ENCODE data around the gene ALDH1B1.
A peak's percentile ranks its signal among the peaks of the same experiment; 100 is the strongest.

Gene ALDH1B1

DNA sequence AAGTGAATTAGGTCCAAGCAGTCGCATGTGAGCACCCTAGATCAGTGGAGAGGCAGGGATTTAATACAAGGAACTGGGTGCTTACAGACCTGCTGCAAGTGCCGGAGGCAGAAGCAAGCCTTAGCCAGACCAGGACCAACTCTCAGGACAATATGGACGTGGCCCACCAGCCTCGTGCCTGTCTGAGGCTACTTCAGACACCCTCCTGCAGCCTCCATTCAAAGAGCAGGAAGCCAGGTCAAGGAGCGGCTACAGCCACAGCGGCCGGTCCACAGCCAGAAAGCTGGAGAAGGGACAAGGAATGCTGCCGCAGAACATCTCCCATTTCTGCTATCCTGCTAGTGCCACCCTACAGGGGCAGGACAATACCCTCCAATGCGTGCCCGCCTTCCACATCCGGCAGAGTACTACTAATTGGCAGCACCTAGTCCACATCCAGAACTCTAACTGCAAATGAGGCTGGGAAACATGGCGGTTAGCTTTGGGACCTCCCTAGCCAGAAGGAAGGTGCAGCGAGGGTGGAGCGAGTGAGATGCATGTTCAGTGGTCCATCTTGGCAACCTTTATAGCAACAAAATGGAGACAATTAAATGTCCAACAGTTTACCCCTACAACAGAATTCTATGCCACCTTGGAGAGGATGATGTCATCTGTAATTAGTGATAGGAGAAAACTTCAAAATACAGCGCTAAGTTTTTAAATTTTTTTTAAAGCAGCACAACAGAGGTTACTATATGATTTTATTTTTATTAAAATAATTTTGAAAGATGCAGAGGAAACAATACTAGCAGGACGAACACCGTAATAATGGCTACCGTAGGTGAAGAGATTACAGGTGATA lies 1.0 kb upstream of the ALDH1B1 start:
- no peak overlapping the region for H4K5ac ChIP-seq (ENCODE audit: low read length)
- no peaks in the 10 kb centered on the region for H3K4me1 ChIP-seq (ENCODE audit: control insufficient read depth, low read depth, low read length)
- no peak overlapping the region for H4K8ac ChIP-seq (ENCODE audit: low read depth, low read length)
- H3K4me3 ChIP-seq (ENCODE audit: low read length): no peak overlapping the region
- H3K4me2 ChIP-seq (ENCODE audit: low read length): no peak overlapping the region
- peak overlapping the region; percentile 11 for H3K56ac ChIP-seq (ENCODE audit: low read length)
- H2BK5ac ChIP-seq (ENCODE audit: low read length): no peak overlapping the region
- no peak overlapping the region for H3K27ac ChIP-seq (ENCODE audit: low read depth, low read length)
- no CpG with 5 or more reads among the region's 18 CpGs for WGBS (ENCODE audit: extremely low coverage, insufficient coverage, low lambda C conversion rate)
- no peaks in the 10 kb centered on the region for H3K27me3 ChIP-seq (ENCODE audit: insufficient read depth, low read length, poor library complexity)
- no peak overlapping the region for H3K4ac ChIP-seq (ENCODE audit: low read depth, low read length)
- peaks cover 11% of the 10 kb centered on the region for H3K79me2 ChIP-seq (ENCODE audit: control insufficient read depth, insufficient read depth, low read length)
- H2BK15ac ChIP-seq (replicated peaks; ENCODE audit: low read depth): no peak overlapping the region
- no peak overlapping the region for H2AK5ac ChIP-seq (ENCODE audit: low read length)
- peak overlapping the region; percentile 5 for H3K9ac ChIP-seq (ENCODE audit: low read length)
- no peak for DNase-seq
- no peak overlapping the region for H3K18ac ChIP-seq (ENCODE audit: low read length)
- no peak overlapping the region for H3K23ac ChIP-seq (ENCODE audit: low read length)
- no peak overlapping the region for H2BK120ac ChIP-seq (ENCODE audit: low read depth, low read length)
- peaks cover 13% of the 10 kb centered on the region for H3K79me1 ChIP-seq (ENCODE audit: low read length)
- H3K36me3 ChIP-seq (ENCODE audit: control insufficient read depth, insufficient read depth, low read length): peaks cover 6% of the 10 kb centered on the region

- peaks cover 13% of the 10 kb centered on the region for H3K79me1 ChIP-seq (ENCODE audit: low read length)
- no peak overlapping the region for H2BK5ac ChIP-seq (ENCODE audit: low read length)
- H3K4ac ChIP-seq (ENCODE audit: low read depth, low read length): peak overlapping the region; percentile 81
- H3K36me3 ChIP-seq (ENCODE audit: control insufficient read depth, insufficient read depth, low read length): peaks cover 6% of the 10 kb centered on the region
- no peak overlapping the region for H2BK15ac ChIP-seq (replicated peaks; ENCODE audit: low read depth)
- WGBS (ENCODE audit: extremely low coverage, insufficient coverage, low lambda C conversion rate): no CpG with 5 or more reads among the region's 9 CpGs
- no peak overlapping the region for H3K27ac ChIP-seq (ENCODE audit: low read depth, low read length)
- no peak overlapping the region for H3K23ac ChIP-seq (ENCODE audit: low read length)
- H2BK120ac ChIP-seq (ENCODE audit: low read depth, low read length): no peak overlapping the region
- no peak overlapping the region for H4K5ac ChIP-seq (ENCODE audit: low read length)
- peak overlapping the region; percentile 56 for H3K4me2 ChIP-seq (ENCODE audit: low read length)
- peak overlapping the region; percentile 96 for H3K56ac ChIP-seq (ENCODE audit: low read length)
- H4K8ac ChIP-seq (ENCODE audit: low read depth, low read length): no peak overlapping the region
- no peaks in the 10 kb centered on the region for H3K27me3 ChIP-seq (ENCODE audit: insufficient read depth, low read length, poor library complexity)
- peak overlapping the region; percentile 72 for H3K9ac ChIP-seq (ENCODE audit: low read length)
- H3K18ac ChIP-seq (ENCODE audit: low read length): peak overlapping the region; percentile 77
- no peaks in the 10 kb centered on the region for H3K4me1 ChIP-seq (ENCODE audit: control insufficient read depth, low read depth, low read length)
- DNase-seq: peak; percentile 13
- peak overlapping the region; percentile 83 for H3K4me3 ChIP-seq (ENCODE audit: low read length)
- peaks cover 11% of the 10 kb centered on the region for H3K79me2 ChIP-seq (ENCODE audit: control insufficient read depth, insufficient read depth, low read length)
- no peak overlapping the region for H2AK5ac ChIP-seq (ENCODE audit: low read length)
Measured at GRCh38 chr9:38393128-38393796, 760 bp downstream of the ALDH1B1 start.

GRCh38 chr9:38394416-38394815 lies 1.9 kb downstream of the ALDH1B1 start:
- WGBS (ENCODE audit: extremely low coverage, insufficient coverage, low lambda C conversion rate): no CpG with 5 or more reads among the region's 9 CpGs
- Histone ChIP-seq H2BK5ac (ENCODE audit: low read length) (no peak overlapping the region), H3K79me1 (ENCODE audit: low read length) (peaks cover 13% of the 10 kb centered on the region), H2AK5ac (ENCODE audit: low read length) (no peak overlapping the region), H2BK15ac (replicated peaks; ENCODE audit: low read depth) (no peak overlapping the region), H3K4ac (ENCODE audit: low read depth, low read length) (no peak overlapping the region), H3K23ac (ENCODE audit: low read length) (no peak overlapping the region), H3K79me2 (ENCODE audit: control insufficient read depth, insufficient read depth, low read length) (peaks cover 11% of the 10 kb centered on the region), H4K5ac (ENCODE audit: low read length) (no peak overlapping the region), H3K4me2 (ENCODE audit: low read length) (no peak overlapping the region), H3K18ac (ENCODE audit: low read length) (no peak overlapping the region), H3K27me3 (ENCODE audit: insufficient read depth, low read length, poor library complexity) (no peaks in the 10 kb centered on the region), H3K4me1 (ENCODE audit: control insufficient read depth, low read depth, low read length) (no peaks in the 10 kb centered on the region), H3K56ac (ENCODE audit: low read length) (no peak overlapping the region), H3K9ac (ENCODE audit: low read length) (no peak overlapping the region), H4K8ac (ENCODE audit: low read depth, low read length) (no peak overlapping the region), H2BK120ac (ENCODE audit: low read depth, low read length) (no peak overlapping the region), H3K27ac (ENCODE audit: low read depth, low read length) (no peak overlapping the region), H3K4me3 (ENCODE audit: low read length) (no peak overlapping the region), H3K36me3 (ENCODE audit: control insufficient read depth, insufficient read depth, low read length) (peaks cover 6% of the 10 kb centered on the region)
- DNase-seq: no peak

- Histone ChIP-seq H2BK5ac (ENCODE audit: low read length) (no peak overlapping the region), H3K23ac (ENCODE audit: low read length) (no peak overlapping the region), H3K56ac (ENCODE audit: low read length) (no peak overlapping the region), H3K27ac (ENCODE audit: low read depth, low read length) (no peak overlapping the region), H2BK15ac (replicated peaks; ENCODE audit: low read depth) (no peak overlapping the region), H2AK5ac (ENCODE audit: low read length) (no peak overlapping the region), H3K9ac (ENCODE audit: low read length) (no peak overlapping the region), H3K4ac (ENCODE audit: low read depth, low read length) (no peak overlapping the region), H3K79me1 (ENCODE audit: low read length) (peaks cover 13% of the 10 kb centered on the region), H3K4me2 (ENCODE audit: low read length) (no peak overlapping the region), H3K18ac (ENCODE audit: low read length) (no peak overlapping the region), H3K27me3 (ENCODE audit: insufficient read depth, low read length, poor library complexity) (no peaks in the 10 kb centered on the region), H3K36me3 (ENCODE audit: control insufficient read depth, insufficient read depth, low read length) (peaks cover 6% of the 10 kb centered on the region), H4K8ac (ENCODE audit: low read depth, low read length) (no peak overlapping the region), H3K4me1 (ENCODE audit: control insufficient read depth, low read depth, low read length) (no peaks in the 10 kb centered on the region), H3K4me3 (ENCODE audit: low read length) (no peak overlapping the region), H3K79me2 (ENCODE audit: control insufficient read depth, insufficient read depth, low read length) (peaks cover 11% of the 10 kb centered on the region), H2BK120ac (ENCODE audit: low read depth, low read length) (no peak overlapping the region), H4K5ac (ENCODE audit: low read length) (no peak overlapping the region)
- DNase-seq: no peak
- no CpG with 5 or more reads among the region's 30 CpGs for WGBS (ENCODE audit: extremely low coverage, insufficient coverage, low lambda C conversion rate)
Measured at GRCh38 chr9:38395653-38396370, 3.3 kb downstream of the ALDH1B1 start.

DNA sequence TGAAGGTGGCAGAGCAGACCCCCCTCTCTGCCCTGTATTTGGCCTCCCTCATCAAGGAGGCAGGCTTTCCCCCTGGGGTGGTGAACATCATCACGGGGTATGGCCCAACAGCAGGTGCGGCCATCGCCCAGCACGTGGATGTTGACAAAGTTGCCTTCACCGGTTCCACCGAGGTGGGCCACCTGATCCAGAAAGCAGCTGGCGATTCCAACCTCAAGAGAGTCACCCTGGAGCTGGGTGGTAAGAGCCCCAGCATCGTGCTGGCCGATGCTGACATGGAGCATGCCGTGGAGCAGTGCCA lies 3.8 kb downstream of the ALDH1B1 start:
- no peaks in the 10 kb centered on the region for H3K4me1 ChIP-seq (ENCODE audit: control insufficient read depth, low read depth, low read length)
- WGBS (ENCODE audit: extremely low coverage, insufficient coverage, low lambda C conversion rate): no CpG with 5 or more reads among the region's 10 CpGs
- H3K9ac ChIP-seq (ENCODE audit: low read length): no peak overlapping the region

More for the DNA sequence above, 3.8 kb downstream of the ALDH1B1 start:
- Histone ChIP-seq H3K79me1 (ENCODE audit: low read length) (peaks cover 13% of the 10 kb centered on the region), H3K36me3 (ENCODE audit: control insufficient read depth, insufficient read depth, low read length) (peaks cover 6% of the 10 kb centered on the region), H2BK15ac (replicated peaks; ENCODE audit: low read depth) (no peak overlapping the region), H4K5ac (ENCODE audit: low read length) (no peak overlapping the region), H3K4me3 (ENCODE audit: low read length) (no peak overlapping the region), H4K8ac (ENCODE audit: low read depth, low read length) (no peak overlapping the region), H3K23ac (ENCODE audit: low read length) (no peak overlapping the region), H3K56ac (ENCODE audit: low read length) (no peak overlapping the region), H3K79me2 (ENCODE audit: control insufficient read depth, insufficient read depth, low read length) (peaks cover 11% of the 10 kb centered on the region), H2BK120ac (ENCODE audit: low read depth, low read length) (no peak overlapping the region), H3K4ac (ENCODE audit: low read depth, low read length) (no peak overlapping the region), H3K27me3 (ENCODE audit: insufficient read depth, low read length, poor library complexity) (no peaks in the 10 kb centered on the region), H3K18ac (ENCODE audit: low read length) (no peak overlapping the region), H2BK5ac (ENCODE audit: low read length) (no peak overlapping the region), H3K4me2 (ENCODE audit: low read length) (no peak overlapping the region), H2AK5ac (ENCODE audit: low read length) (no peak overlapping the region), H3K27ac (ENCODE audit: low read depth, low read length) (no peak overlapping the region)
- no peak for DNase-seq
